HT-29 (cell line): Measurements from ENCODE around the gene PCK1. TPM values are rescaled to one million over a fixed set of nuclear protein-coding genes. Genes with fewer than 3 reads are reported as not detected.

ENCODE experiments used
- DNase-seq: peaks from one replicate; pipeline ENCODE4 v3.0.0-alpha.2; 2015; ENCODE audit warnings: low spot score
- total RNA-seq: library from RNA; depleted of rRNA; stranded (reverse); fragments of >200 nt; shearing (Covaris generic); gene quantifications from 2 replicates; pipeline ENCODE4 v1.2.3, GENCODE V29; 2014

PCK1 gene
- total RNA-seq, 1 experiment from 2014 or later = 1.9 TPM

- DNase-seq = no peak
Observed at GRCh38 chr20:57559658-57560553, 1.0 kb upstream of the PCK1 start.

- DNase-seq = no peak
Observed at GRCh38 chr20:57561356-57562279, 708 bp downstream of the PCK1 start.

- no peak for DNase-seq
Observed at GRCh38 chr20:57562541-57563465, 1.9 kb downstream of the PCK1 start.

- no peak for DNase-seq
Observed at GRCh38 chr20:57563522-57563921, 2.6 kb downstream of the PCK1 start.

GRCh38 chr20:57564180-57564802 lies 3.4 kb downstream of the PCK1 start:
- no peak for DNase-seq

GRCh38 chr20:57564951-57565642 lies 4.2 kb downstream of the PCK1 start:
- no peak for DNase-seq

- DNase-seq = no peak
Observed at GRCh38 chr20:57566399-57566798, 5.5 kb downstream of the PCK1 start.

GRCh38 chr20:57566803-57567459 lies 6.0 kb downstream of the PCK1 start:
- DNase-seq = no peak

GRCh38 chr20:57567471-57568079 lies 6.7 kb downstream of the PCK1 start:
- DNase-seq = no peak

GRCh38 chr20:57568088-57568896 lies 7.4 kb downstream of the PCK1 start:
- DNase-seq = no peak

- no peak for DNase-seq
Observed at GRCh38 chr20:57568960-57569359, 8.1 kb downstream of the PCK1 start.

- DNase-seq = no peak
Observed at GRCh38 chr20:57570145-57570850, 9.4 kb downstream of the PCK1 start.

- no peak for DNase-seq
Observed at GRCh38 chr20:57570920-57571319, 10.0 kb downstream of the PCK1 start.

- no peak for DNase-seq
Observed at GRCh38 chr20:57571782-57572416, 11.0 kb downstream of the PCK1 start.

- DNase-seq = no peak
Observed at GRCh38 chr20:57573242-57573641, 12.3 kb downstream of the PCK1 start.

- DNase-seq = no peak
Observed at GRCh38 chr20:57573894-57574293, 13.0 kb downstream of the PCK1 start.

GRCh38 chr20:57574954-57575353 lies 14.0 kb downstream of the PCK1 start:
- DNase-seq = no peak
